IMR-90 (cell line): ENCODE data around the gene NME4. TPM values are rescaled to one million over a fixed set of nuclear protein-coding genes. Genes with fewer than 3 reads are reported as not detected.

Experiments used
- ATAC-seq: fragments of 200-7000 bp; cut with Tn5 transposase; 2 replicates; pipeline ENCODE4 v1.9.1; 2020; ENCODE audit warnings: low read depth, mild to moderate bottlenecking, moderate library complexity
- BruUV-seq: library from RNA; stranded (reverse); fragments of 400-500 nt; replicated peaks from 2 replicates; lab custom pipeline; 2021; lab: Mats Ljungman, UMichigan
- CTCF ChIA-PET: fragments of 300-600 bp; formaldehyde crosslinking; extraction: SDS; loops from one replicate; lab custom pipeline; 2021; ENCODE audit warnings: antibody characterized with exemption; lab: Yijun Ruan, JAX
- POLR2A ChIA-PET: fragments of 300-600 bp; sonication (Branson Sonifier 250); formaldehyde crosslinking; loops from one replicate; lab custom pipeline; 2022; ENCODE audit warnings: antibody characterized with exemption; ENCODE audit not compliant: unreplicated experiment; lab: Charles Lee
- DNase-seq: peaks from one replicate; pipeline ENCODE4 v3.0.0; 2013
- H2AFZ ChIP-seq: replicated peaks from 2 replicates; pipeline ENCODE3; 2013; ENCODE audit warnings: low read length, mild to moderate bottlenecking; ENCODE audit not compliant: poor library complexity
- H2AK5ac ChIP-seq: 2 replicates; pipeline ENCODE4 v1.6.1; 2013; ENCODE audit warnings: low read depth, low read length, inconsistent platforms
- H2AK9ac ChIP-seq: replicated peaks from 2 replicates; pipeline ENCODE3; 2013; ENCODE audit warnings: mild to moderate bottlenecking, low read depth, low read length, moderate library complexity; ENCODE audit not compliant: poor library complexity
- H2BK120ac ChIP-seq: 2 replicates; pipeline ENCODE4 v1.6.1; 2013; ENCODE audit warnings: low read depth, low read length, inconsistent platforms
- H2BK15ac ChIP-seq: 3 replicates; pipeline ENCODE4 v1.6.1; 2013; ENCODE audit warnings: low read depth, low read length, inconsistent platforms
- H2BK20ac ChIP-seq: 2 replicates; pipeline ENCODE4 v1.6.1; 2013; ENCODE audit warnings: low read depth, mild to moderate bottlenecking, inconsistent platforms, low read length, moderate library complexity
- H2BK5ac ChIP-seq: 2 replicates; pipeline ENCODE4 v1.6.1; 2013; ENCODE audit warnings: mild to moderate bottlenecking, low read depth, low read length, inconsistent platforms; ENCODE audit not compliant: poor library complexity, severe bottlenecking
- H3K14ac ChIP-seq: replicated peaks from 2 replicates; pipeline ENCODE4 v1.6.1; 2013; ENCODE audit warnings: low read depth, low read length, inconsistent platforms
- H3K18ac ChIP-seq: 2 replicates; pipeline ENCODE4 v1.6.1; 2013; ENCODE audit warnings: low read depth, low read length, control low read depth
- H3K23ac ChIP-seq: 2 replicates; pipeline ENCODE4 v1.6.1; 2013; ENCODE audit warnings: low read depth, low read length, inconsistent platforms
- H3K27ac ChIP-seq: 2 replicates; pipeline ENCODE4 v1.5.1; 2013; ENCODE audit warnings: mild to moderate bottlenecking, control low read depth, low read length; ENCODE audit not compliant: insufficient read depth
- H3K27me3 ChIP-seq: 2 replicates; pipeline ENCODE4 v1.6.1; 2013; ENCODE audit warnings: low read length; ENCODE audit not compliant: control insufficient read depth, insufficient read depth
- H3K36me3 ChIP-seq: 2 replicates; pipeline ENCODE4 v1.6.1; 2013; ENCODE audit warnings: low read length, mixed read lengths; ENCODE audit not compliant: control insufficient read depth, insufficient read depth
- H3K4ac ChIP-seq: 2 replicates; pipeline ENCODE4 v1.6.1; 2013; ENCODE audit warnings: low read depth, low read length, inconsistent platforms
- H3K4me1 ChIP-seq: 2 replicates; pipeline ENCODE4 v1.6.1; 2013; ENCODE audit warnings: low read length, mixed read lengths; ENCODE audit not compliant: control insufficient read depth, insufficient read depth
- H3K4me2 ChIP-seq: 2 replicates; pipeline ENCODE4 v1.6.1; 2013; ENCODE audit warnings: low read depth, mild to moderate bottlenecking, control low read depth, low read length, moderate library complexity
- H3K4me3 ChIP-seq: 2 replicates; pipeline ENCODE4 v1.5.1; 2013; ENCODE audit warnings: low read depth, mild to moderate bottlenecking, control low read depth, low read length, moderate library complexity; ENCODE audit not compliant: insufficient read depth
- H3K56ac ChIP-seq: 2 replicates; pipeline ENCODE4 v1.6.1; 2013; ENCODE audit warnings: low read length, inconsistent platforms; ENCODE audit not compliant: insufficient read depth; ENCODE audit errors: extremely low read depth
- H3K79me1 ChIP-seq, 2 experiments: 2 replicates each; pipeline ENCODE4 v1.6.1; 2013; ENCODE audit warnings: low read length in 2 of 2, inconsistent platforms in 1 of 2, low read depth in 1 of 2
- H3K9ac ChIP-seq: 2 replicates; pipeline ENCODE4 v1.6.1; 2013; ENCODE audit warnings: low read depth, low read length, control low read depth
- H3K9me1 ChIP-seq: 2 replicates; pipeline ENCODE4 v1.6.1; 2013; ENCODE audit warnings: low read length, inconsistent platforms; ENCODE audit not compliant: insufficient read depth
- H3K9me3 ChIP-seq: 2 replicates; pipeline ENCODE4 v1.6.1; 2013; ENCODE audit warnings: low read length; ENCODE audit not compliant: control insufficient read depth, insufficient read depth
- H4K20me1 ChIP-seq: 2 replicates; pipeline ENCODE4 v1.6.1; 2013; ENCODE audit warnings: low read length, inconsistent platforms; ENCODE audit not compliant: insufficient read depth
- H4K5ac ChIP-seq: 2 replicates; pipeline ENCODE4 v1.6.1; 2013; ENCODE audit warnings: mild to moderate bottlenecking, low read depth, low read length, control low read depth
- H4K8ac ChIP-seq, 2 experiments: 2 replicates each; pipeline ENCODE4 v1.6.1; 2013; ENCODE audit warnings: low read depth in 2 of 2, low read length in 2 of 2, control low read depth in 1 of 2, inconsistent platforms in 1 of 2
- H4K91ac ChIP-seq: 2 replicates; pipeline ENCODE4 v1.6.1; 2013; ENCODE audit warnings: low read depth, low read length, inconsistent platforms; ENCODE audit not compliant: insufficient read depth
- CHD1 ChIP-seq: IDR thresholded peaks from 2 replicates; pipeline ENCODE4 v1.6.1; 2012; ENCODE audit warnings: low read depth, low read length, improper control_type of control experiment
- FOS ChIP-seq: fragments of 150-350 bp; IDR thresholded peaks from 2 replicates; pipeline ENCODE4 v1.6.1; 2016; ENCODE audit warnings: low read depth, low read length
- MAZ ChIP-seq: IDR thresholded peaks from 2 replicates; pipeline ENCODE4 v1.6.1; 2012; ENCODE audit warnings: low read depth, mild to moderate bottlenecking, low read length, improper control_type of control experiment, moderate library complexity, borderline replicate concordance
- MXI1 ChIP-seq: IDR thresholded peaks from 2 replicates; pipeline ENCODE4 v1.6.1; 2012; ENCODE audit warnings: low read depth, mild to moderate bottlenecking, low read length, moderate library complexity, borderline replicate concordance
- NFE2L2 ChIP-seq: fragments of 150-350 bp; IDR thresholded peaks from 2 replicates; pipeline ENCODE4 v1.6.1; 2016; ENCODE audit warnings: low read depth, mild to moderate bottlenecking, low read length
- RAD21 ChIP-seq: IDR thresholded peaks from 2 replicates; pipeline ENCODE4 v1.6.1; 2012; ENCODE audit warnings: low read length, improper control_type of control experiment
- RCOR1 ChIP-seq: IDR thresholded peaks from 2 replicates; pipeline ENCODE4 v1.6.1; 2012; ENCODE audit warnings: mild to moderate bottlenecking, low read length, improper control_type of control experiment; ENCODE audit not compliant: insufficient replicate concordance
- SMC3 ChIP-seq: fragments of 150-350 bp; IDR thresholded peaks from 2 replicates; pipeline ENCODE4 v1.6.1; 2016; ENCODE audit warnings: low read depth, mild to moderate bottlenecking, antibody characterized with exemption, low read length, moderate library complexity
- WGBS, 2 experiments: methylation state at CpG; one replicate each; pipeline versions ENCODE4 v1.1.5 to v1.1.7; 2013; ENCODE audit warnings: missing lambda C conversion rate in 2 of 2; ENCODE audit not compliant: insufficient read length in 1 of 2; ENCODE audit errors: extremely low coverage in 2 of 2; 5-methylcytosine and 5-hydroxymethylcytosine counted together
- dilution Hi-C: fragments of 300-500 bp; cut with HindIII; formaldehyde crosslinking; loops from one replicate; pipeline ENCODE4 v1.14.3; 2018; ENCODE audit warnings: low sequenced_read_pairs; ENCODE audit not compliant: unreplicated experiment
- in situ Hi-C: fragments of 300-500 bp; cut with MboI; formaldehyde crosslinking; loops from 3 replicates; pipeline ENCODE4 v1.14.3; 2019; ENCODE audit warnings: low sequenced_read_pairs, inconsistent platforms, mixed read lengths
- intact Hi-C: fragments of 100-400 bp; cut with micrococcal nuclease; formaldehyde crosslinking; loops from 2 replicates; pipeline ENCODE4 v1.10.0; 2022
- polyA plus RNA-seq, 3 experiments: library from polyadenylated mRNA; depleted of rRNA; stranded (reverse); fragments of >200 nt; gene quantifications; 2 replicates each; pipeline ENCODE4 v1.2.3, GENCODE V29; 2012; ENCODE audit warnings: low replicate concordance in 1 of 3
- total RNA-seq: library from RNA; depleted of rRNA; stranded (reverse); fragments of >200 nt; gene quantifications from 2 replicates; pipeline ENCODE4 v1.2.3, GENCODE V29; 2012
- TF ChIP-seq, protein P1 (sequence below): fragments of 150-350 bp; IDR thresholded peaks from 2 replicates; pipeline ENCODE4 v1.6.1; 2017; ENCODE audit warnings: mild to moderate bottlenecking, antibody characterized with exemption, low read length, low read depth

NME4 gene
- total and polyA plus RNA-seq, 2 of the 4 experiments (the other 2 are of a cell fraction): 124 to 288 TPM

DNA sequence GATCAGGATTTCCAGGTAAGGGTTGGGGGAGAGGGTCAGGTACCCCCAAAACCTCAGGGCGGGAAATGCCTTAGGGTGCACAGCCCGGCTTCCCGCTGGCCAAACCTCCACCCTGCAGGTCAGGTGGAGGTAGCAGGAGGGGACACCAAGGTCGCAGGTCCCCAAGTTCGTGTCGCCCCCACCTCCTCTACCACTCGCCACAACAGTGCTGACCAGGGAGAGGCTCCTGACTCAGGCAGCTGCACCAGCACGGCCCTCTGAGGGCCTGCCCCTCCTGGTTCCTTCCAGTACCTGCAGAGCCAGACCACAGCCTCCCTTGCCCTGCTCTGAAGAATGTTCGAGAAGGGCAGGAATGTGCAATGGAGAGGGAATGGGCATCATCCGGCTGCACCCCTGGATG is 30.5 kb upstream of the NME4 start:
- Histone ChIP-seq H3K56ac (no peak overlapping the region), H3K4me2 (no peak overlapping the region), H3K27me3 (no peaks in the 10 kb centered on the region), H3K36me3 (peaks cover 32% of the 10 kb centered on the region), H4K20me1 (no peaks in the 10 kb centered on the region), H3K9me3 (no peaks in the 10 kb centered on the region), H4K91ac (no peak overlapping the region), H3K79me1 (peaks cover 4 to 11% of the 10 kb centered on the region in 2 experiments; a peak in 2 of 4 replicates), H3K9me1 (no peaks in the 10 kb centered on the region), H2BK20ac (no peak overlapping the region), H3K9ac (no peak overlapping the region), H2AFZ (no peak overlapping the region), H3K23ac (no peak overlapping the region), H3K4me1 (peaks cover 7% of the 10 kb centered on the region; the same call in 1 of the 2 replicates), H3K4me3 (no peak overlapping the region), H2BK5ac (no peak overlapping the region), H4K8ac (no peak overlapping the region), H2BK120ac (no peak overlapping the region), H4K5ac (no peak overlapping the region), H3K18ac (no peak overlapping the region), H3K27ac (no peak overlapping the region), H2BK15ac (no peak overlapping the region), H2AK5ac (no peak overlapping the region), H3K14ac (no peak overlapping the region), H2AK9ac (no peak overlapping the region), H3K4ac (no peak overlapping the region)
- WGBS, 2 experiments: no CpG with 5 or more reads among the region's 10 CpGs
- no peak for DNase-seq
- TF ChIP-seq CHD1: no peak
- TF ChIP-seq NFE2L2: no peak
- no peak for TF ChIP-seq MXI1
- TF ChIP-seq FOS: no peak
- TF ChIP-seq RAD21: no peak
- TF ChIP-seq, protein P1, sequence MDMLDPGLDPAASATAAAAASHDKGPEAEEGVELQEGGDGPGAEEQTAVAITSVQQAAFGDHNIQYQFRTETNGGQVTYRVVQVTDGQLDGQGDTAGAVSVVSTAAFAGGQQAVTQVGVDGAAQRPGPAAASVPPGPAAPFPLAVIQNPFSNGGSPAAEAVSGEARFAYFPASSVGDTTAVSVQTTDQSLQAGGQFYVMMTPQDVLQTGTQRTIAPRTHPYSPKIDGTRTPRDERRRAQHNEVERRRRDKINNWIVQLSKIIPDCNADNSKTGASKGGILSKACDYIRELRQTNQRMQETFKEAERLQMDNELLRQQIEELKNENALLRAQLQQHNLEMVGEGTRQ: no peak
- TF ChIP-seq RCOR1: no peak
- no peak for TF ChIP-seq MAZ
- no peak for TF ChIP-seq SMC3
- no peak for ATAC-seq
- intact Hi-C loops (no loop called here), in situ Hi-C loops (no loop called here), dilution Hi-C loops (no loop called here)
- CTCF ChIA-PET: no interaction called here
- no TSS peak for BruUV-seq
- POLR2A ChIA-PET: no interaction called here
